Neural cell (in vitro differentiated cells): ENCODE results near the gene RBKS.

Experiments
- CTCF ChIP-seq: fragments of 450-650 bp; IDR thresholded peaks from 2 replicates; pipeline ENCODE4 v1.5.1; 2014; ENCODE audit warnings: antibody characterized with exemption, mild to moderate bottlenecking, moderate library complexity; ENCODE audit not compliant: poor library complexity, severe bottlenecking
- EP300 ChIP-seq: fragments of 450-650 bp; conservative IDR thresholded peaks from 2 replicates; pipeline ENCODE4 v1.6.1; 2014; ENCODE audit warnings: antibody characterized with exemption, mild to moderate bottlenecking, moderate library complexity; ENCODE audit not compliant: poor library complexity, severe bottlenecking
- EZH2 ChIP-seq: fragments of 200-600, 300-800 bp; shearing (Covaris generic), sonication (generic); IDR thresholded peaks from 2 replicates; pipeline ENCODE4 v1.6.1; 2014; ENCODE audit warnings: antibody characterized with exemption, low read length, borderline replicate concordance, mild to moderate bottlenecking; ENCODE audit not compliant: insufficient read depth, poor library complexity, severe bottlenecking
- POLR2AphosphoS5 ChIP-seq: IDR thresholded peaks from 2 replicates; pipeline ENCODE4 v1.6.1; 2012
- RAD21 ChIP-seq: fragments of 450-650 bp; conservative IDR thresholded peaks from 2 replicates; pipeline ENCODE4 v1.6.1; 2014; ENCODE audit warnings: antibody characterized with exemption, mild to moderate bottlenecking, moderate library complexity
- SMC3 ChIP-seq: fragments of 450-650 bp; conservative IDR thresholded peaks from 2 replicates; pipeline ENCODE4 v1.6.1; 2014; ENCODE audit warnings: antibody characterized with exemption, mild to moderate bottlenecking, moderate library complexity; ENCODE audit not compliant: poor library complexity
- TAF1 ChIP-seq: IDR thresholded peaks from 2 replicates; pipeline ENCODE4 v1.6.1; 2012; ENCODE audit warnings: low read depth
- TF ChIP-seq, protein P1 (sequence below): IDR thresholded peaks from 2 replicates; pipeline ENCODE4 v1.6.1; 2012; ENCODE audit warnings: borderline replicate concordance

DNA sequence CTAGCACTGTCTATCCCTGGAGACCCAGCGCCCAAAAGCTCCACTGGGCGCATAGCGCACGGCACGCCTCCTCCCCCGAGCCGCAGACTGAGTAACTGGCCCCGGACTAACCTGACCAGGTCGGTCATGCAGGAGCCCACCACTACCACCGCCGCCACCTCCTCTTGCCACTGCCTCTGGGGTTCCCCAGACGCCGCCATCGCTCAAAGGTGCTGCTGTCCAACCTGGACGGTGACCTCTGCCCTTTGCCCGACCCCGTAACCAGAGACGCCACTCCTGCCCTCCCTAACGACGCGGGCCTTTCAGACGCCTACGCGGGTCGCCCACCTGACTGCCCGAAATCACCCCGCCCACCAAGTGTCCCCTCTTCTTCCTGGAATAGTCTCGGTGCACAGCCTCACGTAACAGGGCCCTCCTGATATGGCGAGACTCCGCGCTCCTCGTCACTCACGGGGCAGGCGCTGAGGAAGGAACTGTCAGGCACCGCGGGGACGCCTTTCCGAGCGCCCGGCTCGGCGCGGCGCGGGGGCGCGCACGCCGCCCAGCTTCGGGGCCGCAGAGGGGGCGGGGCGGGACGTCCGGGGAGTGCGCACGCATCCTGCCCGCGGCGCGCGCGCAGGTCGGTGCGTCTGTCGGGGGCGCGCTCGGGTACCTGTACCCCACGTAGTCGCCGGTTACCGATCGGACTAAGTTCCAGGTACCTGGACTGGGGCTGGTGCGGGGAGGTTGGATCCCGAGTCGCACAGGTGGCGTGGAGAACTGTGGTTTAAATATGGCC is at the start of gene RBKS, which contains the start of gene BABAM2:
- TF ChIP-seq CTCF (no peak), TAF1 (no peak), EZH2 (no peak), EP300 (peak; percentile 51), POLR2AphosphoS5 (peak; percentile 90), RAD21 (peak; percentile 47), SMC3 (peak; percentile 58)
- TF ChIP-seq, protein P1, sequence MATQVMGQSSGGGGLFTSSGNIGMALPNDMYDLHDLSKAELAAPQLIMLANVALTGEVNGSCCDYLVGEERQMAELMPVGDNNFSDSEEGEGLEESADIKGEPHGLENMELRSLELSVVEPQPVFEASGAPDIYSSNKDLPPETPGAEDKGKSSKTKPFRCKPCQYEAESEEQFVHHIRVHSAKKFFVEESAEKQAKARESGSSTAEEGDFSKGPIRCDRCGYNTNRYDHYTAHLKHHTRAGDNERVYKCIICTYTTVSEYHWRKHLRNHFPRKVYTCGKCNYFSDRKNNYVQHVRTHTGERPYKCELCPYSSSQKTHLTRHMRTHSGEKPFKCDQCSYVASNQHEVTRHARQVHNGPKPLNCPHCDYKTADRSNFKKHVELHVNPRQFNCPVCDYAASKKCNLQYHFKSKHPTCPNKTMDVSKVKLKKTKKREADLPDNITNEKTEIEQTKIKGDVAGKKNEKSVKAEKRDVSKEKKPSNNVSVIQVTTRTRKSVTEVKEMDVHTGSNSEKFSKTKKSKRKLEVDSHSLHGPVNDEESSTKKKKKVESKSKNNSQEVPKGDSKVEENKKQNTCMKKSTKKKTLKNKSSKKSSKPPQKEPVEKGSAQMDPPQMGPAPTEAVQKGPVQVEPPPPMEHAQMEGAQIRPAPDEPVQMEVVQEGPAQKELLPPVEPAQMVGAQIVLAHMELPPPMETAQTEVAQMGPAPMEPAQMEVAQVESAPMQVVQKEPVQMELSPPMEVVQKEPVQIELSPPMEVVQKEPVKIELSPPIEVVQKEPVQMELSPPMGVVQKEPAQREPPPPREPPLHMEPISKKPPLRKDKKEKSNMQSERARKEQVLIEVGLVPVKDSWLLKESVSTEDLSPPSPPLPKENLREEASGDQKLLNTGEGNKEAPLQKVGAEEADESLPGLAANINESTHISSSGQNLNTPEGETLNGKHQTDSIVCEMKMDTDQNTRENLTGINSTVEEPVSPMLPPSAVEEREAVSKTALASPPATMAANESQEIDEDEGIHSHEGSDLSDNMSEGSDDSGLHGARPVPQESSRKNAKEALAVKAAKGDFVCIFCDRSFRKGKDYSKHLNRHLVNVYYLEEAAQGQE: no peak
